ENCODE results near the gene COL1A1.

The COL1A1 gene

DNA sequence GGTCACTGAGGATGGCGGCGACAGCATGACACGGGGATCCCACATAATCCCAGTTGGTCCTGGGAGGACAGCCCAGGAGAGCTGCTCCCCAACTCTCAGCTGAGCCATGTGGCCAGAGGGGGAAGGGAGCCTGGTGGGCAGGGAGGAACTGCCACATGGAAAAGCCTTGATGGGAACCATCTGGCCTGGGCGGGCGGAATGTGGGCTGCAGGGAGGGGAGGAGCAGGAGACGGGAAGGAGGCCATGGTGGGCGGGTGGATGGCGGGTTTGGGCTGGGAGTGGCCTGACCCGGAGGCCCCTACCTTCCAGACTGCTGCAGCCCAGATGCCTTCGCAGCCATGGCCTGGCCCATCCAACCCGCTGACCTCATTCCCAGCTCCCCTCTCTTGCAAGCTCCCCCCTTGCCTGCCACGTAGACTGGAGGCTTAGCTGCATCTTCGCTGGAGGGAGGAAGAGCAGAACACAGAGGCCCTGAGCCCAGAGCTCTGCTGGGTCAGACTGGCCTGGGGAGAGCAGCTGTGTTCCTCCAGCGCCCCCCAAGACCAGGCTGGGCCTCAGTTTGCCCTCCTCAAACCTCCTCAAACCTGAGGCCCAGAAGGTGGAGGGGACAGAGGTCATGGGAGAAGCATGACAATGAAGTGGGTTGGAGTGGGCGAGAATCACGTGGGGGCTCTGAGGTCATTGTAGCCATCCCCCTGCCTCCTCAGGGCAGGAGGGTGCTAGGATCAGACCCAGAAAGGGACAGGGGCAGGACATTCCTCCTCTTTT, 8.2 kb upstream of the COL1A1 start:
- TF ChIP-seq, protein P1, sequence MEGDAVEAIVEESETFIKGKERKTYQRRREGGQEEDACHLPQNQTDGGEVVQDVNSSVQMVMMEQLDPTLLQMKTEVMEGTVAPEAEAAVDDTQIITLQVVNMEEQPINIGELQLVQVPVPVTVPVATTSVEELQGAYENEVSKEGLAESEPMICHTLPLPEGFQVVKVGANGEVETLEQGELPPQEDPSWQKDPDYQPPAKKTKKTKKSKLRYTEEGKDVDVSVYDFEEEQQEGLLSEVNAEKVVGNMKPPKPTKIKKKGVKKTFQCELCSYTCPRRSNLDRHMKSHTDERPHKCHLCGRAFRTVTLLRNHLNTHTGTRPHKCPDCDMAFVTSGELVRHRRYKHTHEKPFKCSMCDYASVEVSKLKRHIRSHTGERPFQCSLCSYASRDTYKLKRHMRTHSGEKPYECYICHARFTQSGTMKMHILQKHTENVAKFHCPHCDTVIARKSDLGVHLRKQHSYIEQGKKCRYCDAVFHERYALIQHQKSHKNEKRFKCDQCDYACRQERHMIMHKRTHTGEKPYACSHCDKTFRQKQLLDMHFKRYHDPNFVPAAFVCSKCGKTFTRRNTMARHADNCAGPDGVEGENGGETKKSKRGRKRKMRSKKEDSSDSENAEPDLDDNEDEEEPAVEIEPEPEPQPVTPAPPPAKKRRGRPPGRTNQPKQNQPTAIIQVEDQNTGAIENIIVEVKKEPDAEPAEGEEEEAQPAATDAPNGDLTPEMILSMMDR (IDR thresholded peaks at IDR 0.05; ENCODE audit: borderline replicate concordance, extremely low read depth, low read length, poor library complexity, severe bottlenecking): no peak
- TF ChIP-seq EZH2 (IDR thresholded peaks at IDR 0.05; ENCODE audit: borderline replicate concordance, low read depth, low read length, severe bottlenecking): no peak
- Histone ChIP-seq H3K9me3 (ENCODE audit: insufficient read depth, low read length, severe bottlenecking) (no peaks in the 10 kb centered on the region), H3K4me1 (ENCODE audit: insufficient read depth, low read length) (no peaks in the 10 kb centered on the region), H3K9ac (ENCODE audit: low read depth, low read length) (no peak overlapping the region), H3K4me2 (ENCODE audit: insufficient read depth, low read length) (no peak overlapping the region), H3K27ac (ENCODE audit: low read length) (no peak overlapping the region), H3K27me3 (ENCODE audit: insufficient read depth, low read length, poor library complexity) (peaks cover 56% of the 10 kb centered on the region), H2AFZ (ENCODE audit: low read depth, low read length) (no peak overlapping the region), H3K36me3 (ENCODE audit: insufficient read depth, low read length) (no peaks in the 10 kb centered on the region), H4K20me1 (ENCODE audit: insufficient read depth, low read length) (0 out of 2 replicates have a peak, but pooled peaks cover 16% of the 10 kb centered on the region), H3K79me2 (ENCODE audit: insufficient read depth, low read length) (no peaks in the 10 kb centered on the region), H3K4me3 (ENCODE audit: low read depth in 1 of 2, low read length in 2 of 2) (no peak overlapping the region)
- ATAC-seq (ENCODE audit: insufficient read depth, low read depth): no peak
- DNase-seq: no peak

DNA sequence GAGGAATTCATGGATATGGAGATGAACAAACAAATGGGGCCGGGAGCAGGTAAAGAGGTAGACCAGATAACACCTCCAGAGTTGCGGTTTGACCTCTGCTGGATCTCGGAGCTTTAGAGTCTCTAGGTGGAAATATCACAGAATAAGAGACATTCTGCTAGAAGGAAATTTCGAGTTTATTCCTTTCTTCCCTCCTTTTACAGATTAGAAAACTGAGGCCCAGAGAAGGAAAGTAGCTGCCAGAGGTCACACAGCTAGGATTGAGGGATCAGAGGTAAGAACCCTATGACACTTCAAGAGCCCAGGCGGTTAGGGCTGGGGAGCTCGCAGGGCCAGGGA, 7.7 kb upstream of the COL1A1 start:
- H3K9ac ChIP-seq (ENCODE audit: low read depth, low read length): no peak overlapping the region

DNA sequence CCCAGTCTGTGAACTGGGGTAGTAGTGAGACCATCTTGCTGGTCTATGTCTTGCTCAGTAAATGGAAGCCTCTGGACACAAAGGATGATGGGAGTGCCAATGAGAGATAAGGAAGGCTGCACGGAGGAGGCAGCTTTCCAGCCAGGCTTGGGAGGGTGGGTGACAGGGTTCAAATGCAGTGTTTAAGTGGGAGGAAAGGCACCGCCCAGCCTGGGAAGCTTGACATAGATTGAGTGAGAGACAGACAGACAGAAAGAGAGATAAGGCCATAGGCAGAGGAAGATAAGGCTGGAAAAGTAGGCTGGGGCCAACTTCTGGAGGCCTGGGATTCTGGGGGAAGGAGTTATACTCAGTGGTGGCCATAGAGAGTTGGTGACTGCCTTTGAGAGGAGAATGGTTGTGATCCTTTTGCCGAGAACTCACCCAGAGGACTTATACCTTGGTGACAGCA, 7.2 kb upstream of the COL1A1 start:
- no peak overlapping the region for H3K4me3 ChIP-seq (ENCODE audit: low read depth in 1 of 2, low read length in 2 of 2)
- H3K4me1 ChIP-seq (ENCODE audit: insufficient read depth, low read length): no peaks in the 10 kb centered on the region
- H3K9ac ChIP-seq (ENCODE audit: low read depth, low read length): no peak overlapping the region
- H3K36me3 ChIP-seq (ENCODE audit: insufficient read depth, low read length): no peaks in the 10 kb centered on the region
- peaks cover 16% of the 10 kb centered on the region; the same call in 1 of the 2 replicates for H4K20me1 ChIP-seq (ENCODE audit: insufficient read depth, low read length)
- no peak overlapping the region for H3K4me2 ChIP-seq (ENCODE audit: insufficient read depth, low read length)
- peaks cover 64% of the 10 kb centered on the region for H3K27me3 ChIP-seq (ENCODE audit: insufficient read depth, low read length, poor library complexity)
- no peak for TF ChIP-seq EZH2 (IDR thresholded peaks at IDR 0.05; ENCODE audit: borderline replicate concordance, low read depth, low read length, severe bottlenecking)
- TF ChIP-seq, protein P1 (IDR thresholded peaks at IDR 0.05; ENCODE audit: borderline replicate concordance, extremely low read depth, low read length, poor library complexity, severe bottlenecking): no peak
- DNase-seq: no peak
- no peak for ATAC-seq (ENCODE audit: insufficient read depth, low read depth)
- no peak overlapping the region for H3K27ac ChIP-seq (ENCODE audit: low read length)
- no peak overlapping the region for H2AFZ ChIP-seq (ENCODE audit: low read depth, low read length)
- no peaks in the 10 kb centered on the region for H3K79me2 ChIP-seq (ENCODE audit: insufficient read depth, low read length)
- H3K9me3 ChIP-seq (ENCODE audit: insufficient read depth, low read length, severe bottlenecking): no peaks in the 10 kb centered on the region

More for the DNA sequence above, 7.7 kb upstream of the COL1A1 start:
- no peaks in the 10 kb centered on the region for H3K4me1 ChIP-seq (ENCODE audit: insufficient read depth, low read length)
- H3K9me3 ChIP-seq (ENCODE audit: insufficient read depth, low read length, severe bottlenecking): no peaks in the 10 kb centered on the region
- no peaks in the 10 kb centered on the region for H3K36me3 ChIP-seq (ENCODE audit: insufficient read depth, low read length)
- no peak overlapping the region for H3K4me3 ChIP-seq (ENCODE audit: low read depth in 1 of 2, low read length in 2 of 2)
- H3K79me2 ChIP-seq (ENCODE audit: insufficient read depth, low read length): no peaks in the 10 kb centered on the region
- H3K4me2 ChIP-seq (ENCODE audit: insufficient read depth, low read length): no peak overlapping the region
- DNase-seq: no peak
- no peak overlapping the region for H3K27ac ChIP-seq (ENCODE audit: low read length)
- TF ChIP-seq EZH2 (IDR thresholded peaks at IDR 0.05; ENCODE audit: borderline replicate concordance, low read depth, low read length, severe bottlenecking): no peak
- TF ChIP-seq, protein P1 (IDR thresholded peaks at IDR 0.05; ENCODE audit: borderline replicate concordance, extremely low read depth, low read length, poor library complexity, severe bottlenecking): no peak
- peaks cover 60% of the 10 kb centered on the region for H3K27me3 ChIP-seq (ENCODE audit: insufficient read depth, low read length, poor library complexity)
- H2AFZ ChIP-seq (ENCODE audit: low read depth, low read length): no peak overlapping the region
- H4K20me1 ChIP-seq (ENCODE audit: insufficient read depth, low read length): 0 out of 2 replicates have a peak, but pooled peaks cover 16% of the 10 kb centered on the region
- no peak for ATAC-seq (ENCODE audit: insufficient read depth, low read depth)

Measured in DND-41 (cell line).